CD14-positive monocyte (primary cell): ENCODE data around the gene SLC6A18. TPM values are rescaled to one million over a fixed set of nuclear protein-coding genes. Genes with fewer than 3 reads are reported as not detected.

Experiments used
- DNase-seq, 3 donors: peaks; one replicate each; pipeline ENCODE4 v3.0.0-alpha.2; 2011 to 2022
- H2AFZ ChIP-seq: 2 replicates; pipeline ENCODE4 v1.6.0; 2012; ENCODE audit warnings: mild to moderate bottlenecking, low read depth, low read length, inconsistent platforms; ENCODE audit not compliant: insufficient read depth, poor library complexity, severe bottlenecking
- H3K27ac ChIP-seq, 2 donors: 1 replicate in 1 of 2; 2 replicates in 1 of 2; pipeline ENCODE4 v1.5.1; 2012 to 2013; ENCODE audit warnings: low read length in 2 of 2, control low read depth in 1 of 2, inconsistent platforms in 1 of 2, low read depth in 1 of 2, mild to moderate bottlenecking in 1 of 2
- H3K27me3 ChIP-seq, 2 donors: one replicate each; pipeline versions ENCODE4 v1.6.0 to v1.6.1; 2011 to 2013; ENCODE audit warnings: low read length in 2 of 2; ENCODE audit not compliant: control insufficient read depth in 2 of 2, insufficient read depth in 2 of 2
- H3K36me3 ChIP-seq, 2 donors: replicated peaks in 1 of 2; 1 replicate in 1 of 2; 2 replicates in 1 of 2; pipeline versions ENCODE4 v1.5.1 to v1.6.1; 2012 to 2013; ENCODE audit warnings: low read length in 2 of 2, control low read depth in 1 of 2, inconsistent platforms in 1 of 2, mild to moderate bottlenecking in 1 of 2; ENCODE audit not compliant: insufficient read depth in 2 of 2, control insufficient read depth in 1 of 2
- H3K4me1 ChIP-seq, 2 donors: 1 replicate in 1 of 2; 2 replicates in 1 of 2; pipeline versions ENCODE4 v1.5.1 to v1.6.1; 2012 to 2013; ENCODE audit warnings: low read length in 2 of 2, control low read depth in 1 of 2, inconsistent platforms in 1 of 2, mild to moderate bottlenecking in 1 of 2, moderate library complexity in 1 of 2; ENCODE audit not compliant: insufficient read depth in 2 of 2, control insufficient read depth in 1 of 2
- H3K4me2 ChIP-seq: replicated peaks from 2 replicates; pipeline ENCODE3; 2012; ENCODE audit warnings: low read length, moderate library complexity, mild to moderate bottlenecking; ENCODE audit not compliant: poor library complexity, severe bottlenecking; ENCODE audit errors: extremely low read depth
- H3K4me3 ChIP-seq, 3 experiments: fragments of 200-600 bp in 1 of 3; sonication (generic) in 1 of 3; replicated peaks in 1 of 3; 1 replicate in 2 of 3; 2 replicates in 1 of 3; pipeline ENCODE4 v1.5.1; 2011 to 2013; ENCODE audit warnings: low read length in 3 of 3, mild to moderate bottlenecking in 3 of 3, control low read depth in 2 of 3, low read depth in 2 of 3, inconsistent platforms in 1 of 3, moderate library complexity in 1 of 3
- H3K79me2 ChIP-seq: 2 replicates; pipeline ENCODE4 v1.6.0; 2012; ENCODE audit warnings: mild to moderate bottlenecking, control low read depth, inconsistent platforms, low read length, moderate library complexity; ENCODE audit not compliant: insufficient read depth
- H3K9ac ChIP-seq: 2 replicates; pipeline ENCODE4 v1.6.0; 2017; ENCODE audit warnings: low read length, mild to moderate bottlenecking; ENCODE audit not compliant: insufficient read depth, poor library complexity, severe bottlenecking
- H3K9me3 ChIP-seq, 2 donors: replicated peaks in 1 of 2; 1 replicate in 1 of 2; 2 replicates in 1 of 2; pipeline versions ENCODE4 v1.5.1 to v1.6.1; 2012 to 2013; ENCODE audit warnings: low read length in 2 of 2, control low read depth in 1 of 2; ENCODE audit not compliant: control insufficient read depth in 1 of 2, insufficient read depth in 1 of 2
- H4K20me1 ChIP-seq: 2 replicates; pipeline ENCODE4 v1.6.0; 2012; ENCODE audit warnings: mild to moderate bottlenecking, low read length, control low read depth, moderate library complexity; ENCODE audit not compliant: insufficient read depth
- H3K27ac Mint-ChIP-seq, 7 donors: one replicate each; pipeline ENCODE4 v1.8.0; 2020; ENCODE audit warnings: mild to moderate bottlenecking in 7 of 7, mixed read lengths in 7 of 7, moderate library complexity in 6 of 7, inconsistent platforms in 2 of 7
- H3K27me3 Mint-ChIP-seq, 3 donors: one replicate each; pipeline ENCODE4 v1.8.0; 2021 to 2022; ENCODE audit warnings: low read depth in 3 of 3, mild to moderate bottlenecking in 3 of 3, mixed read lengths in 3 of 3, moderate library complexity in 3 of 3, inconsistent platforms in 1 of 3
- H3K36me3 Mint-ChIP-seq, 2 donors: one replicate each; pipeline ENCODE4 v1.8.0; 2020; ENCODE audit warnings: mixed read lengths in 2 of 2, inconsistent platforms in 1 of 2, mild to moderate bottlenecking in 1 of 2
- H3K4me1 Mint-ChIP-seq: one replicate; pipeline ENCODE4 v1.8.0; 2020; ENCODE audit warnings: mild to moderate bottlenecking, mixed read lengths
- H3K4me3 Mint-ChIP-seq, 2 donors: one replicate each; pipeline ENCODE4 v1.8.0; 2020; ENCODE audit warnings: mild to moderate bottlenecking in 2 of 2, mixed read lengths in 2 of 2, moderate library complexity in 1 of 2
- H3K9me3 Mint-ChIP-seq, 7 donors: one replicate each; pipeline ENCODE4 v1.8.0; 2020 to 2022; ENCODE audit warnings: mixed read lengths in 7 of 7, mild to moderate bottlenecking in 6 of 7, moderate library complexity in 6 of 7, inconsistent platforms in 2 of 7
- WGBS: methylation state at CpG from one replicate; pipeline ENCODE4 v1.1.5; 2013; ENCODE audit warnings: missing lambda C conversion rate; ENCODE audit not compliant: insufficient coverage; 5-methylcytosine and 5-hydroxymethylcytosine counted together
- intact Hi-C, 2 donors: fragments of 100-400 bp; cut with micrococcal nuclease; formaldehyde crosslinking; loops; one replicate each; pipeline versions ENCODE4 v1.15.0 to v1.15.1; 2023
- polyA plus RNA-seq, 3 donors: library from polyadenylated mRNA; depleted of rRNA in 1 of 3; unstranded in 2 of 3; stranded (reverse) in 1 of 3; fragments of 300-500 nt in 2 of 3; fragments of >200 nt in 1 of 3; fragmentation: Illumina TruSeq in 2 of 3; gene quantifications; 1 replicate in 2 of 3; 2 replicates in 1 of 3; pipeline ENCODE4 v1.2.3, GENCODE V29; 2012 to 2021
- TF ChIP-seq, protein P1 (sequence below): fragments of 200-600 bp; IDR thresholded peaks from one replicate; pipeline ENCODE4 v1.8.0; 2022; ENCODE audit warnings: antibody characterized with exemption, mild to moderate bottlenecking

The SLC6A18 gene
- polyA plus RNA-seq, 3 donors, result not detected

DNA sequence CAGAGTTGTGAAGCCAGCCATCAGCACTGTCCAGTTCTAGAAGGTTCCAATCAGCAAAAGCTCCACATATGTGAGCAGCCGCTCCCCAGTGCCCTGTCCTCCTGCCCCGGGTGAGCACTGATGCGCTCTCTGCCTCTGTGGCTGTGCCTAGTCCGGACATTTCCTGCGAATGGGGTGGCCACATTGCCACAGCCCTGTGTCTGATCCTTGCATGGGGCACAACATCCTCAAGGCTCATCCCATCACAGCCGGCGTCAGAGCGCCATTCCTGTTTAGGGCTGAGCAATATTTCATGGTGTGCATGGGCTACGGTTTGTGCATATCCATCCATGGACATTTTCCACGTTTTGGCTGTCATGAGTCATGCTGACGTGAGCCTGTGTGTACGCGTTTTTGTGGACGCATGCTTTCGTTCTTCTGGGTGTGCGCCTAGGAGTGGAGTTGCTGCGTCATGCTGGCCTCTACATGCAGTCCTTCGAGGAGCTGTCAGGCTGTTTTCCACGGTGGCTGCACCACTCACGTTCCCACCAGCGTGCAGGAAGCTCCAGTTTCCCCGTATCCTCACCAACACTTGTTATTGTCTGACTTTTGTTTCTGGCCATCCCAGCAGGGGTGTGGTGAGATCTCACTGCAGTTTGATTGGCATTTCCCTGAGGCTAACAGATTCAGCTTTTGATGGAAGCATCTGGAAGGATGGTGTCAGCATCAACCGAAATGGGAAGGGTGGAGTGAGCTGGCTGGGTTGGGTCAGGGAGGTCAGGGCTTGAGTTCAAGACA, 9.7 kb upstream of the SLC6A18 start:
- Histone ChIP-seq H4K20me1 (no peaks in the 10 kb centered on the region), H3K27ac (no peak overlapping the region), H3K27me3 (no peaks in the 10 kb centered on the region), H3K9me3 (peaks cover 0 to 10% of the 10 kb centered on the region in 2 donors), H3K4me3 (no peak overlapping the region), H3K79me2 (no peaks in the 10 kb centered on the region), H2AFZ (no peak overlapping the region), H3K4me2 (no peak overlapping the region), H3K36me3 (no peaks in the 10 kb centered on the region), H3K4me1 (no peaks in the 10 kb centered on the region), H3K9ac (no peak overlapping the region)
- WGBS, result 94% methylated on average over 18 of the region's 23 CpGs
- Mint-ChIP-seq H3K36me3 (no peaks in the 10 kb centered on the region), H3K27me3 (peaks cover 0 to 10% (median 9%) of the 10 kb centered on the region in 3 donors), H3K27ac (no peak overlapping the region), H3K9me3 (peaks cover 3 to 13% (median 4%) of the 10 kb centered on the region in 7 donors), H3K4me3 (no peak overlapping the region), H3K4me1 (no peaks in the 10 kb centered on the region)
- DNase-seq, result no peak
- intact Hi-C loops, result no loop called here
- TF ChIP-seq, protein P1, sequence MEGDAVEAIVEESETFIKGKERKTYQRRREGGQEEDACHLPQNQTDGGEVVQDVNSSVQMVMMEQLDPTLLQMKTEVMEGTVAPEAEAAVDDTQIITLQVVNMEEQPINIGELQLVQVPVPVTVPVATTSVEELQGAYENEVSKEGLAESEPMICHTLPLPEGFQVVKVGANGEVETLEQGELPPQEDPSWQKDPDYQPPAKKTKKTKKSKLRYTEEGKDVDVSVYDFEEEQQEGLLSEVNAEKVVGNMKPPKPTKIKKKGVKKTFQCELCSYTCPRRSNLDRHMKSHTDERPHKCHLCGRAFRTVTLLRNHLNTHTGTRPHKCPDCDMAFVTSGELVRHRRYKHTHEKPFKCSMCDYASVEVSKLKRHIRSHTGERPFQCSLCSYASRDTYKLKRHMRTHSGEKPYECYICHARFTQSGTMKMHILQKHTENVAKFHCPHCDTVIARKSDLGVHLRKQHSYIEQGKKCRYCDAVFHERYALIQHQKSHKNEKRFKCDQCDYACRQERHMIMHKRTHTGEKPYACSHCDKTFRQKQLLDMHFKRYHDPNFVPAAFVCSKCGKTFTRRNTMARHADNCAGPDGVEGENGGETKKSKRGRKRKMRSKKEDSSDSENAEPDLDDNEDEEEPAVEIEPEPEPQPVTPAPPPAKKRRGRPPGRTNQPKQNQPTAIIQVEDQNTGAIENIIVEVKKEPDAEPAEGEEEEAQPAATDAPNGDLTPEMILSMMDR, result no peak

DNA sequence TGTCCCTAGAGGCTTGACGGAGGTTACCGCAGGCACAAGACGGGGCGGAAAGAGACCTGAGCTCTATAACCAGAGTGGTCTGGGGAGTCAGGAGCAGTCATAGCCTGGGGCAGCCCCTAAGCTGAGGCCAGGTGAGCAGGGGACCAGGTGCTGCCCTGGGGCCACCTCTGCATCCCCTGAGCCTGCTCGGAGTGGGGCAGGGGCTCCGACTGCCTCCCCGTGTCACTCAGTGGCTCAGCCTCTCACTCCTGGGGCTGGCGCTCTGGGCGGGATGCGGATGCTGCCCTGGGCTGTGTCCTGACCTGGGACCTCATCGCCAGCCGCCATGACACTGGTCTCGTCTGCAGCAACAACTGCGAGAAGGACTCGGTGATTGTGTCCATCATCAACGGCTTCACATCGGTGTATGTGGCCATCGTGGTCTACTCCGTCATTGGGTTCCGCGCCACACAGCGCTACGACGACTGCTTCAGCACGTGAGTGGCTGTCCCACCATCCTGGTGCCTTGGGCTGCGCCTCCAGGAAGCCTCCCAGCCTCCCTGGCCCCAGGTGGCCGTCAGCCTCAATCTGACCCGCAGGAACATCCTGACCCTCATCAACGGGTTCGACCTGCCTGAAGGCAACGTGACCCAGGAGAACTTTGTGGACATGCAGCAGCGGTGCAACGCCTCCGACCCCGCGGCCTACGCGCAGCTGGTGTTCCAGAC, 8.8 kb upstream of the SLC6A18 start:
- H3K27me3 Mint-ChIP-seq, result peaks cover 0 to 11% (median 8%) of the 10 kb centered on the region in 3 donors
- no peak overlapping the region for H3K4me3 ChIP-seq
- peaks cover 0 to 10% of the 10 kb centered on the region in 2 donors for H3K9me3 ChIP-seq
- no peak overlapping the region for H3K4me2 ChIP-seq
- no peaks in the 10 kb centered on the region for H4K20me1 ChIP-seq
- intact Hi-C loops, result no loop called here
- H3K4me3 Mint-ChIP-seq, result no peak overlapping the region
- WGBS, result 96% methylated on average over 38 of the region's 38 CpGs
- no peak overlapping the region for H3K27ac Mint-ChIP-seq
- no peaks in the 10 kb centered on the region for H3K4me1 ChIP-seq
- H3K4me1 Mint-ChIP-seq, result no peaks in the 10 kb centered on the region
- H3K36me3 Mint-ChIP-seq, result no peaks in the 10 kb centered on the region
- H3K79me2 ChIP-seq, result no peaks in the 10 kb centered on the region
- no peak overlapping the region for H2AFZ ChIP-seq
- TF ChIP-seq, protein P1, result no peak
- H3K9me3 Mint-ChIP-seq, result peaks cover 3 to 13% (median 4%) of the 10 kb centered on the region in 7 donors
- no peak for DNase-seq
- H3K36me3 ChIP-seq, result no peaks in the 10 kb centered on the region
- H3K27ac ChIP-seq, result no peak overlapping the region
- H3K9ac ChIP-seq, result no peak overlapping the region
- no peaks in the 10 kb centered on the region for H3K27me3 ChIP-seq
